Hepatic stellate cell (primary cell): Measurements from ENCODE around the gene RPS19BP1.
"Not testable (repeated sequence)": the region's sequence is repeated elsewhere in the genome, so short reads cannot be mapped to it uniquely, and the experiment has no call there.

Experiments
- DNase-seq: peaks from one replicate; pipeline ENCODE4 v3.0.0; 2011; ENCODE audit warnings: low spot score

Gene RPS19BP1

GRCh38 chr22:39511226-39511625 is 21.3 kb downstream of the RPS19BP1 start:
- DNase-seq: no peak

- DNase-seq: no peak
Measured at GRCh38 chr22:39510529-39511149, 21.9 kb downstream of the RPS19BP1 start.

GRCh38 chr22:39508393-39508792 is 24.2 kb downstream of the RPS19BP1 start:
- DNase-seq: no peak

- DNase-seq: not testable (repeated sequence)
Measured at GRCh38 chr22:39507021-39507420, 25.5 kb downstream of the RPS19BP1 start.

GRCh38 chr22:39504071-39504470 is 28.5 kb downstream of the RPS19BP1 start:
- no peak for DNase-seq

GRCh38 chr22:39503630-39504029 is 28.9 kb downstream of the RPS19BP1 start:
- DNase-seq: no peak

- DNase-seq: no peak
Measured at GRCh38 chr22:39502789-39503409, 29.6 kb downstream of the RPS19BP1 start.

GRCh38 chr22:39502109-39502788 is 30.3 kb downstream of the RPS19BP1 start, which contains the start of gene MIEF1:
TSS of gene MIEF1 (plus strand) at chr22:39502290. CDS start at chr22:39511295, 9,005 bp downstream.
- DNase-seq: peak; percentile 94

GRCh38 chr22:39501644-39502108 is 30.9 kb downstream of the RPS19BP1 start:
- no peak for DNase-seq

- no peak for DNase-seq
Measured at GRCh38 chr22:39500101-39500500, 32.4 kb downstream of the RPS19BP1 start.

GRCh38 chr22:39498802-39499201 is 33.7 kb downstream of the RPS19BP1 start:
- DNase-seq: no peak

GRCh38 chr22:39498368-39498767 is 34.2 kb downstream of the RPS19BP1 start:
- no peak for DNase-seq

- no peak for DNase-seq
Measured at GRCh38 chr22:39497429-39497828, 35.1 kb downstream of the RPS19BP1 start.

- DNase-seq: peak; percentile 66
Measured at GRCh38 chr22:39496131-39496838, 36.3 kb downstream of the RPS19BP1 start.

GRCh38 chr22:39494471-39495120 is 38.0 kb downstream of the RPS19BP1 start:
- DNase-seq: no peak

- peak; percentile 95 for DNase-seq
Measured at GRCh38 chr22:39493759-39494158, 38.8 kb downstream of the RPS19BP1 start.

GRCh38 chr22:39492186-39492585 is 40.4 kb downstream of the RPS19BP1 start:
- no peak for DNase-seq

GRCh38 chr22:39491696-39492095 is 40.9 kb downstream of the RPS19BP1 start:
- no peak for DNase-seq

GRCh38 chr22:39490966-39491680 is 41.4 kb downstream of the RPS19BP1 start:
- DNase-seq: no peak

- peak; percentile 91 for DNase-seq
Measured at GRCh38 chr22:39490135-39490798, 42.3 kb downstream of the RPS19BP1 start.
